ENCODE data around the gene CAPZB. TPM values are rescaled to one million over a fixed set of nuclear protein-coding genes. Genes with fewer than 3 reads are reported as not detected.
A peak's percentile ranks its signal among the peaks of the same experiment; 100 is the strongest.

The CAPZB gene
- total and polyA plus RNA-seq, 7 donors: 128 to 454 (median 214) TPM

- intact Hi-C loops (cut with DNase I): no loop called here
- Histone ChIP-seq H3K36me3 (peaks cover 18 to 69% (median 37%) of the 10 kb centered on the region in 4 donors), H3K27ac (no peak overlapping the region), H3K27me3 (no peaks in the 10 kb centered on the region), H3K9me3 (no peaks in the 10 kb centered on the region), H3K4me3 (no peak overlapping the region), H3K4me1 (peaks cover 0 to 23% (median 11%) of the 10 kb centered on the region in 4 donors)
- DNase-seq: no peak
- TF ChIP-seq POLR2A (IDR thresholded peaks at IDR 0.05): no peak
- TF ChIP-seq POLR2AphosphoS5 (IDR thresholded peaks at IDR 0.05): no peak
- TF ChIP-seq, protein P1, sequence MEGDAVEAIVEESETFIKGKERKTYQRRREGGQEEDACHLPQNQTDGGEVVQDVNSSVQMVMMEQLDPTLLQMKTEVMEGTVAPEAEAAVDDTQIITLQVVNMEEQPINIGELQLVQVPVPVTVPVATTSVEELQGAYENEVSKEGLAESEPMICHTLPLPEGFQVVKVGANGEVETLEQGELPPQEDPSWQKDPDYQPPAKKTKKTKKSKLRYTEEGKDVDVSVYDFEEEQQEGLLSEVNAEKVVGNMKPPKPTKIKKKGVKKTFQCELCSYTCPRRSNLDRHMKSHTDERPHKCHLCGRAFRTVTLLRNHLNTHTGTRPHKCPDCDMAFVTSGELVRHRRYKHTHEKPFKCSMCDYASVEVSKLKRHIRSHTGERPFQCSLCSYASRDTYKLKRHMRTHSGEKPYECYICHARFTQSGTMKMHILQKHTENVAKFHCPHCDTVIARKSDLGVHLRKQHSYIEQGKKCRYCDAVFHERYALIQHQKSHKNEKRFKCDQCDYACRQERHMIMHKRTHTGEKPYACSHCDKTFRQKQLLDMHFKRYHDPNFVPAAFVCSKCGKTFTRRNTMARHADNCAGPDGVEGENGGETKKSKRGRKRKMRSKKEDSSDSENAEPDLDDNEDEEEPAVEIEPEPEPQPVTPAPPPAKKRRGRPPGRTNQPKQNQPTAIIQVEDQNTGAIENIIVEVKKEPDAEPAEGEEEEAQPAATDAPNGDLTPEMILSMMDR (IDR thresholded peaks at IDR 0.05): no peak
- TF ChIP-seq EP300 (IDR thresholded peaks at IDR 0.05): no peak
- WGBS, 2 donors: 96 to 97% methylated on average over 14 of the region's 14 CpGs
These were observed 144.9 kb downstream of the CAPZB start for GRCh38 chr1:19340387-19340937.

- intact Hi-C loops (cut with DNase I): no loop called here
- TF ChIP-seq POLR2A (IDR thresholded peaks at IDR 0.05): no peak
- TF ChIP-seq, protein P1 (IDR thresholded peaks at IDR 0.05): no peak
- TF ChIP-seq POLR2AphosphoS5 (IDR thresholded peaks at IDR 0.05): no peak
- TF ChIP-seq EP300 (IDR thresholded peaks at IDR 0.05): no peak
- Histone ChIP-seq H3K36me3 (peaks cover 12 to 58% (median 28%) of the 10 kb centered on the region in 4 donors), H3K27ac (no peak overlapping the region), H3K27me3 (no peaks in the 10 kb centered on the region), H3K4me1 (peaks cover 0 to 18% (median 8%) of the 10 kb centered on the region in 4 donors), H3K9me3 (no peaks in the 10 kb centered on the region), H3K4me3 (no peak overlapping the region)
- no peak for DNase-seq
- 91 to 94% methylated on average over 19 of the region's 19 CpGs for whole genome bisulfite sequencing, 2 donors
These were observed 146.0 kb downstream of the CAPZB start for GRCh38 chr1:19339214-19339861.

DNA sequence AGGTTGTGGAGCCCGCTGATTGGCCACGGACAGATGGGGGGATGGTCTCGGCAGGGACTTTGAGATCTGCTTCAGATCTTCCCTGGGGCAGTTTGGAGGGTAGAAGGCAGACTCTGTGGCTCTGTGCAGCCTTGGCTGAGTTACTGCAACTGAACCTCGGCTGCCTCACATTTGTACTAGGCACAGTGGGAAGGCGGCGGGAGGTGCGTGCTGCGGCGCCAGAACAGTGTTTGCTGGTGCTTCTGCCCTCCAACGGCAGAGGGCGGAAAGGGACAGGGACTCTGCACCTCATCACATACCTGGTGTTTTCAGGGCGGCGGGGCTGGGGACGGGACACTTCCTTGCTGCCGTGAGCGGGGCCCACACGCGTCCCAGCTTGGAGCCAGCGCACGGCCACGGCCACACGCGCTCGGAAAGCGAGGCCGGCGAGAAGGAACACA, 147.0 kb downstream of the CAPZB start:
- H3K4me1 ChIP-seq: peaks cover 0 to 14% (median 6%) of the 10 kb centered on the region in 4 donors
- H3K36me3 ChIP-seq: peaks cover 5 to 48% (median 23%) of the 10 kb centered on the region in 4 donors
- WGBS, 2 donors: 82 to 88% methylated on average over 27 of the region's 27 CpGs
- no peaks in the 10 kb centered on the region for H3K27me3 ChIP-seq
- DNase-seq: no peak
- H3K9me3 ChIP-seq: no peaks in the 10 kb centered on the region
- intact Hi-C loops (cut with DNase I): no loop called here
- H3K27ac ChIP-seq: no peak overlapping the region
- no peak for TF ChIP-seq EP300 (IDR thresholded peaks at IDR 0.05)
- TF ChIP-seq, protein P1 (IDR thresholded peaks at IDR 0.05): peak in 1 of 4 experiments; percentile 23
- no peak for TF ChIP-seq POLR2A (IDR thresholded peaks at IDR 0.05)
- TF ChIP-seq POLR2AphosphoS5 (IDR thresholded peaks at IDR 0.05): peak in 1 of 4 donors; percentile 18
- H3K4me3 ChIP-seq: no peak overlapping the region

GRCh38 chr1:19337289-19337688, 148.1 kb downstream of the CAPZB start:
- no peak overlapping the region for H3K27ac ChIP-seq
- no peak overlapping the region for H3K4me3 ChIP-seq
- H3K27me3 ChIP-seq: no peaks in the 10 kb centered on the region
- H3K4me1 ChIP-seq: peaks cover 0 to 13% (median 6%) of the 10 kb centered on the region in 4 donors
- 91 to 94% methylated on average over 4 of the region's 4 CpGs for WGBS, 2 donors
- DNase-seq: no peak
- intact Hi-C loops (cut with DNase I): no loop called here
- peaks cover 1 to 45% (median 15%) of the 10 kb centered on the region in 4 donors for H3K36me3 ChIP-seq
- H3K9me3 ChIP-seq: no peaks in the 10 kb centered on the region
- TF ChIP-seq POLR2A (IDR thresholded peaks at IDR 0.05) (no peak), EP300 (IDR thresholded peaks at IDR 0.05) (no peak), POLR2AphosphoS5 (IDR thresholded peaks at IDR 0.05) (no peak)

DNA sequence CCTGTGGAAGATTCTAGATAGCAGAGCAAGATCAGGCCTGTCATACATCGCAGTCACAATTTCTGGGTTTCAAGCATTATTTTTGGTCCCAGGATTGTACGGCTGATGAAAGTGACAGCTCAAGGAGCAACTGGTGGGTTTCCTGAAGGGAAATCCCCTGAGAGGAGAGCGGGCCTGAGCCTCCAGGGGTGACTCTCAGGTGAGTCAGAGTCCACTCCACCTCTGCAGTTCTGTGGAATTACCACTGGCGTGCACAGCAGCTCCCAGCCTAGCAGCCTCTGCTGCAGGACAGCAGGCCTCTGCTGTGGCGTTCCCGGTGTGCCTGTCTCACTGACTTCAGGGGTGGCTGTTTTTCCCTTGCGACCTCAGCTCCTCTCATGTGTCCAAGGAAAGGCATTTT, 148.8 kb downstream of the CAPZB start:
- Histone ChIP-seq H3K36me3 (peaks cover 0 to 47% (median 12%) of the 10 kb centered on the region in 4 donors), H3K4me1 (peaks cover 0 to 6% (median 3%) of the 10 kb centered on the region in 4 donors), H3K27ac (no peak overlapping the region), H3K4me3 (no peak overlapping the region), H3K9me3 (no peaks in the 10 kb centered on the region), H3K27me3 (no peaks in the 10 kb centered on the region)
- WGBS, 2 donors: 84 to 89% methylated on average over 7 of the region's 7 CpGs
- TF ChIP-seq POLR2AphosphoS5 (IDR thresholded peaks at IDR 0.05) (no peak), POLR2A (IDR thresholded peaks at IDR 0.05) (no peak), EP300 (IDR thresholded peaks at IDR 0.05) (no peak)
- TF ChIP-seq, protein P1 (IDR thresholded peaks at IDR 0.05): no peak
- intact Hi-C loops (cut with DNase I): no loop called here
- no peak for DNase-seq

Data from sigmoid colon (tissue), 7 donors.